K562 (cell line): ENCODE results near the gene RPL3. TPM values are rescaled to one million over a fixed set of nuclear protein-coding genes. Genes with fewer than 3 reads are reported as not detected.

Experiments
- ARID2 ChIP-seq: fragments of 450-650 bp; IDR thresholded peaks from 2 replicates; pipeline ENCODE4 v1.6.1; 2017; ENCODE audit warnings: antibody characterized with exemption, mild to moderate bottlenecking
- BRF2 ChIP-seq: IDR thresholded peaks from 3 replicates; pipeline ENCODE4 v1.6.1; 2011; ENCODE audit warnings: borderline replicate concordance, mild to moderate bottlenecking; ENCODE audit not compliant: insufficient read length, insufficient read depth
- EP300 ChIP-seq: IDR thresholded peaks from 2 replicates; pipeline ENCODE4 v1.6.1; 2012; ENCODE audit warnings: low read length, improper control_type of control experiment
- ESRRB ChIP-seq: fragments of 250-450 bp; sonication (Bioruptor Pico); IDR thresholded peaks from 2 replicates; pipeline ENCODE4 v1.5.0; 2020; ENCODE audit warnings: mild to moderate bottlenecking, moderate library complexity, borderline replicate concordance
- ETV1 ChIP-seq: fragments of 450-650 bp; conservative IDR thresholded peaks from 2 replicates; pipeline ENCODE4 v1.6.1; 2016; ENCODE audit warnings: missing genetic modification characterization, control low read depth, low read depth, missing compliant biosample characterization
- ETV5 ChIP-seq: sonication (generic); formaldehyde crosslinking; IDR thresholded peaks from 2 replicates; pipeline ENCODE4 v1.4.0; 2020; ENCODE audit warnings: low read depth, mild to moderate bottlenecking, missing genetic modification reagents
- ILK ChIP-seq: fragments of 450-650 bp; IDR thresholded peaks from 2 replicates; pipeline ENCODE4 v1.6.1; 2016; ENCODE audit warnings: missing genetic modification characterization, low read depth, mild to moderate bottlenecking, missing compliant biosample characterization, moderate library complexity, borderline replicate concordance
- L3MBTL2 ChIP-seq: fragments of 450-650 bp; IDR thresholded peaks from 2 replicates; pipeline ENCODE4 v1.6.1; 2016; ENCODE audit warnings: mild to moderate bottlenecking, moderate library complexity
- SAFB2 ChIP-seq: fragments of 200-400 bp; formaldehyde crosslinking; IDR thresholded peaks from 2 replicates; pipeline ENCODE4 v1.6.1; 2018; ENCODE audit warnings: borderline replicate concordance, low read length, low read depth, moderate library complexity; ENCODE audit not compliant: severe bottlenecking
- THRA ChIP-seq: fragments of 450-650 bp; IDR thresholded peaks from 2 replicates; pipeline ENCODE4 v1.6.1; 2017; ENCODE audit warnings: mild to moderate bottlenecking, moderate library complexity
- THRB ChIP-seq: fragments of 450-650 bp; formaldehyde crosslinking; conservative IDR thresholded peaks from 2 replicates; pipeline ENCODE4 v1.4.0; 2022; ENCODE audit warnings: mild to moderate bottlenecking, missing genetic modification characterization
- ZBTB40 ChIP-seq, 2 experiments: fragments of 450-650 bp in 1 of 2; sonication (generic) in 1 of 2; formaldehyde crosslinking in 1 of 2; IDR thresholded peaks; 2 replicates each; pipeline versions ENCODE4 v1.7.1 to v1.9.0; 2016 to 2022; ENCODE audit warnings: inconsistent platforms in 1 of 2, mild to moderate bottlenecking in 1 of 2, missing genetic modification reagents in 1 of 2
- ZNF311 ChIP-seq: fragments of 250-450 bp; sonication (Bioruptor Pico); IDR thresholded peaks from 2 replicates; pipeline ENCODE4 v1.4.0; 2020; ENCODE audit warnings: mild to moderate bottlenecking, moderate library complexity
- polyA plus RNA-seq, 8 experiments: library from polyadenylated mRNA; depleted of rRNA in 4 of 8; stranded (reverse) in 5 of 8; unstranded in 3 of 8; fragments of >200 nt; fragmentation: Nextera tagmentation in 2 of 8; fragmentation: Illumina TruSeq in 1 of 8; extraction: Ambion mirVana in 2 of 8; extraction: Trizol in 1 of 8; gene quantifications; 2 replicates each; pipeline versions ENCODE4 v1.2.1 to v1.2.3, GENCODE V29; 2011 to 2014; ENCODE audit warnings: inconsistent platforms in 1 of 8, missing spikeins in 1 of 8
- total RNA-seq, 7 experiments: library from RNA; depleted of rRNA in 6 of 7; stranded (reverse); fragments of >200 nt in 6 of 7; fragmentation: Illumina TruSeq in 2 of 7; extraction: Trizol in 2 of 7; gene quantifications; 2 replicates each; pipeline versions ENCODE4 v1.2.1 to v1.2.3, GENCODE V29; 2011 to 2021; ENCODE audit warnings: low replicate concordance in 1 of 7

Gene RPL3
- total and polyA plus RNA-seq, 9 of the 15 experiments (the other 6 are each of a cell fraction or from before 2014, with no cell fraction given) = 1,624 to 4,066 (median 2,565) TPM

- 0 out of 2 replicates have a peak, but pooled peaks have one; percentile 29 for TF ChIP-seq ARID2
- TF ChIP-seq ESRRB = no peak
- no peak for TF ChIP-seq BRF2
- peak; percentile 59 for TF ChIP-seq L3MBTL2
- TF ChIP-seq SAFB2 = no peak
- TF ChIP-seq THRB (CRISPR knock-in tag) = no peak; the same call in 1 of the 2 replicates
- TF ChIP-seq ETV5 (CRISPR knock-in tag) = peak; percentile 66
- peak; percentile 79 for TF ChIP-seq ZBTB40 (IDR thresholded peaks at IDR 0.05)
- no peak for TF ChIP-seq ZBTB40 (CRISPR knock-in tag; IDR thresholded peaks at IDR 0.05)
- peak; percentile 71 for TF ChIP-seq ETV1
- peak; percentile 25; the same call in 1 of the 2 replicates for TF ChIP-seq EP300
- no peak for TF ChIP-seq THRA
- no peak for TF ChIP-seq ZNF311
- TF ChIP-seq ILK (tag) = no peak
Measured at GRCh38 chr22:39319284-39320022, at the start of gene RPL3 (continued).
